Mesodermal cell (in vitro differentiated cells): Measurements from ENCODE around the gene ARFRP1.
"Not testable (repeated sequence)": the region's sequence is repeated elsewhere in the genome, so short reads cannot be mapped to it uniquely, and the experiment has no call there.

Source experiments
- H3K27ac ChIP-seq: 2 replicates; pipeline ENCODE4 v1.7.0; 2013; ENCODE audit warnings: mild to moderate bottlenecking, low read depth, low read length, moderate library complexity; ENCODE audit not compliant: severe bottlenecking
- H3K36me3 ChIP-seq: 2 replicates; pipeline ENCODE4 v1.7.1; 2013; ENCODE audit warnings: mild to moderate bottlenecking, low read length, moderate library complexity; ENCODE audit not compliant: control insufficient read depth, insufficient read depth
- H3K4me1 ChIP-seq: one replicate; pipeline ENCODE4 v1.7.1; 2013; ENCODE audit warnings: mild to moderate bottlenecking, low read length; ENCODE audit not compliant: insufficient read depth, control insufficient read depth, poor library complexity, severe bottlenecking
- H3K4me3 ChIP-seq: 2 replicates; pipeline ENCODE4 v1.7.0; 2013; ENCODE audit warnings: low read length, control low read depth, mild to moderate bottlenecking; ENCODE audit not compliant: insufficient read depth, poor library complexity, severe bottlenecking; ENCODE audit errors: extremely low read depth
- H3K9me3 ChIP-seq: 2 replicates; pipeline ENCODE4 v1.7.1; 2013; ENCODE audit warnings: mild to moderate bottlenecking, low read length, moderate library complexity; ENCODE audit not compliant: control insufficient read depth
- WGBS, 2 experiments: methylation state at CpG; one replicate each; pipeline ENCODE4 v1.1.5; 2013; ENCODE audit warnings: missing lambda C conversion rate in 2 of 2; ENCODE audit not compliant: insufficient coverage in 2 of 2; 5-methylcytosine and 5-hydroxymethylcytosine counted together

Gene ARFRP1

DNA sequence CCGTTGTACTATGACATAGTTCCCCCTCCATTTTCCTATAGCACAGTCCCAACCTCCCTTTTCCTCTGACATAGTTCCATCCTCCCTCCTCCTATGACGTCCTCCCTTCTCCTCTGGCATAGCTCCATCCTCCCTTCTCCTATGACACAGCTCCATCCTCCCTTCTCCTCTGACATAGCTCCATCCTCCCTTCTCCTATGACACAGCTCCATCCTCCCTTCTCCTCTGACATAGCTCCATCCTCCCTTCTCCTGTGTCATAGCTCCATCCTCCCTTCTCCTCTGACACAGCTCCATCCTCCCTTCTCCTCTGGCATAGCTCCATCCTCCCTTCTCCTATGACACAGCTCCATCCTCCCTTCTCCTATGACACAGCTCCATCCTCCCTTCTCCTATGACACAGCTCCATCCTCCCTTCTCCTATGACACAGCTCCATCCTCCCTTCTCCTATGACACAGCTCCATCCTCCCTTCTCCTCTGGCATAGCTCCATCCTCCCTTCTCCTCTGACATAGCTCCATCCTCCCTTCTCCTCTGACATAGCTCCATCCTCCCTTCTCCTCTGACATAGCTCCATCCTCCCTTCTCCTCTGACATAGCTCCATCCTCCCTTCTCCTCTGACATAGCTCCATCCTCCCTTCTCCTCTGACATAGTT is 15.3 kb upstream of the ARFRP1 start:
- Histone ChIP-seq H3K9me3 (peaks cover 13% of the 10 kb centered on the region), H3K36me3 (peaks cover 75% of the 10 kb centered on the region)
- not testable (repeated sequence) for H3K4me3 ChIP-seq, H3K4me1 ChIP-seq, H3K27ac ChIP-seq
- WGBS, 2 experiments: 96 to 100% methylated on average over 2 of the region's 2 CpGs

DNA sequence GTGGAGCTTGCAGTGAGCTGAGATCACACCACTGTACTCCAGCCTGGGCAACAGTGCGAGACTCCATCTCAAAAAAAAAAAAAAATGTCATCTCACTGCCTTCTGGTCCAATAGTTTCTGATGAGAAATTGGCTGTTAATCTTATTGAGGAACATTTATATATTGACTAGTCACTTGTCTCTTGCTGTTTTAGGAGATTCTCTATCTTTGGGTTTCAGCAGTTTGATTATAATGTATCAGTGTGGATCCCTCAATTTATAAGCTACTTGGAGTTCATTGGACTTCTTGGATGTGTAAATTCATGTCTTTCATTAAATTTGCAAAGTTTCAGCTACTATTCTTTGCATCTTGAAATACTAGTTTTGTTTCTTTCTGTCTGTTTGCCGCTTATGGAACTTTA is 11.2 kb upstream of the ARFRP1 start:
- Histone ChIP-seq H3K36me3 (peaks cover 86% of the 10 kb centered on the region), H3K9me3 (peaks cover 2% of the 10 kb centered on the region), H3K4me1 (no peaks in the 10 kb centered on the region), H3K27ac (no peak overlapping the region), H3K4me3 (no peak overlapping the region)
- 100% methylated on average over 2 of the region's 2 CpGs; no CpG with 5 or more reads in 1 of the 2 experiments for WGBS, 2 experiments

DNA sequence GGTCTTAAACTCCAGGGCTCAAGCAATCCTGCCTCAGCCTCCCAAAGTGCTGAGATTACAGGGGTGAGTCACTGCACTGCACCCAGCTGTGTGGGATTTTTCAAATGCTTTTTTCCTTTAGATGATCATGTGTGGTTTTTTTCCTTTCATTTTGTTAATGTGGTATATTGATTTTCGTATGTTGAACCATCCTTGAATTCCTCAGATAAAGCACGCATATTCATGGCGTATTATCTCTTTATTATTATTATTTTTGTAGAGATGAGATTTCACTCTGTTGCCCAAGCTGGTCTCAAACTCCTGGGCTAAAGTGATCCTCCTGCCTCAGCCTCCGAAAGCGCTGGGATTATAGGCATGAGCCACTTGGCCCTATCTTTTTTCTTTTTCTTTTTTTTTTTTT is 7.1 kb upstream of the ARFRP1 start:
- 100% methylated on average over 2 of the region's 5 CpGs; no CpG with 5 or more reads in 1 of the 2 experiments for WGBS, 2 experiments
- Histone ChIP-seq H3K4me3 (no peak overlapping the region), H3K9me3 (peaks cover 3% of the 10 kb centered on the region), H3K4me1 (no peaks in the 10 kb centered on the region), H3K36me3 (peaks cover 93% of the 10 kb centered on the region), H3K27ac (no peak overlapping the region)

DNA sequence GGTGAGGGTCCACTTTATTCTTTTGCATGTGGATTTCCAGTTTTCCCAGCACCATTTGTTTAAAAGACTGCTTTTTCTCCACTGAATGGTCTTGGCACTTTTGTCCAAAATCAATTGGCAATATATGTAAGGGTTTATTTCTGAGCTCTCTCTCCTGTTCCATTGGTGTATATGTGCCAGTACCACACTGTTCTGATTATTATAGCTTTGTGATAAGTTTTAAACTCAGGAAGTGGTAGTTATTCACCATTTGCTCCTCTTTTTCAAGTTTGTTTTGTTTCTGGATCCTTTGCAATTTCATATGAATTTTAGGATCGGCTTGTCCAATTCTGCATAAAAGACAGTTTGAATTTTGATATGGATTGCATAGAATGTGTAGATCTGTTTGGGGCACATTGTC is 4.4 kb upstream of the ARFRP1 start:
- H3K9me3 ChIP-seq: peaks cover 3% of the 10 kb centered on the region
- no CpG with 5 or more reads among the region's 1 CpG for WGBS, 2 experiments
- H3K4me3 ChIP-seq: no peak overlapping the region
- no peak overlapping the region for H3K27ac ChIP-seq
- no peaks in the 10 kb centered on the region for H3K4me1 ChIP-seq
- H3K36me3 ChIP-seq: peaks cover 82% of the 10 kb centered on the region

DNA sequence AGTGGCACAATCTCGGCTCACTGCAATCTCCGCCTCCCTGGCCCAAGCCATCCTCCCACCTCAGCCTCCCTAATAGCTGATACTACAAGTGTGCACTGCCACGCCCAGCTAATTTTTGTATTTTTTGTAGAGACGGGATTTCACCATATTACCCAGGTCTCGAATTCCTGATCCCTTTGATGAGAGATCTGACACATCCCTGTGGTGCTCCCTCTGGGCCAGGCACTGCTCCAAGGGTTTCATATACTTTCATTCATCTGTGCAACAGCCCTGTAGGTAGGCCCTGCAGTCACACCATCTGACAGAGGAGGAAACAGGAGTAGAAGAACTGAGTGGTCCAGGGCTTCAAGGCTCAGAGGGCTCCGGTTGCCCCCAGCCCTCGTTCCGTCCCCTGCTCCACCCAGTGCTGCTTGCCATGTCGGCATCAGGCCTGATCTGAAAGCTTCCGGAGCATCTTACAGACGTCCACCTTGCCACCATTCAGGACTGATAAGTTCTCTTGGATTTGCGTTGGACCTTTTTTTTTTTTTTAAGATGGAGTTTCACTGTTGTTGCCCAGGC is 3.4 kb upstream of the ARFRP1 start:
- H3K4me1 ChIP-seq: peaks cover 5% of the 10 kb centered on the region
- H3K36me3 ChIP-seq: peaks cover 78% of the 10 kb centered on the region
- 89 to 94% methylated on average over 10 to 12 of the region's 12 CpGs for WGBS, 2 experiments
- peaks cover 3% of the 10 kb centered on the region for H3K9me3 ChIP-seq
- no peak overlapping the region for H3K4me3 ChIP-seq
- H3K27ac ChIP-seq: no peak overlapping the region

DNA sequence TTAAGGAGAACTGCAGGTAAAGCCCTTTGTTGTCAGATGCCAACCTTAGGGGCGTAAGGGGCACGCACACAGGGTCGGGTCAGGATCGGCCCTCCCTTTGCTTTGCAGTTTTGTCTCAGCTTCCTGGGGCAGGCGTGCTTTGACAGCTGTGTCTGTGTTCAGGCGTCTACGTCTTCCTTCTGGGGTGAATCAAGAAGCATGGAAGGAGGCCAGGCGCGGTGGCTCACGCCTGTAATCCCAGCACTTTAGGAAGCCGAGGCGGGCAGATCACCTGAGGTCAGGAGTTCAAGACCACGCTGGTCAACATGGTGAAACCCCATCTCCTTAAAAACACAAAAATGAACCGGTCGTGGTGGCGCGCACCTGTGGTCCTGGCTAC is 1.4 kb upstream of the ARFRP1 start:
- WGBS, 2 experiments: 95% methylated on average over 17 of the region's 17 CpGs
- Histone ChIP-seq H3K9me3 (peaks cover 3% of the 10 kb centered on the region), H3K4me3 (peak overlapping the region; percentile 92), H3K27ac (no peak overlapping the region), H3K36me3 (peaks cover 79% of the 10 kb centered on the region), H3K4me1 (peaks cover 5% of the 10 kb centered on the region)

DNA sequence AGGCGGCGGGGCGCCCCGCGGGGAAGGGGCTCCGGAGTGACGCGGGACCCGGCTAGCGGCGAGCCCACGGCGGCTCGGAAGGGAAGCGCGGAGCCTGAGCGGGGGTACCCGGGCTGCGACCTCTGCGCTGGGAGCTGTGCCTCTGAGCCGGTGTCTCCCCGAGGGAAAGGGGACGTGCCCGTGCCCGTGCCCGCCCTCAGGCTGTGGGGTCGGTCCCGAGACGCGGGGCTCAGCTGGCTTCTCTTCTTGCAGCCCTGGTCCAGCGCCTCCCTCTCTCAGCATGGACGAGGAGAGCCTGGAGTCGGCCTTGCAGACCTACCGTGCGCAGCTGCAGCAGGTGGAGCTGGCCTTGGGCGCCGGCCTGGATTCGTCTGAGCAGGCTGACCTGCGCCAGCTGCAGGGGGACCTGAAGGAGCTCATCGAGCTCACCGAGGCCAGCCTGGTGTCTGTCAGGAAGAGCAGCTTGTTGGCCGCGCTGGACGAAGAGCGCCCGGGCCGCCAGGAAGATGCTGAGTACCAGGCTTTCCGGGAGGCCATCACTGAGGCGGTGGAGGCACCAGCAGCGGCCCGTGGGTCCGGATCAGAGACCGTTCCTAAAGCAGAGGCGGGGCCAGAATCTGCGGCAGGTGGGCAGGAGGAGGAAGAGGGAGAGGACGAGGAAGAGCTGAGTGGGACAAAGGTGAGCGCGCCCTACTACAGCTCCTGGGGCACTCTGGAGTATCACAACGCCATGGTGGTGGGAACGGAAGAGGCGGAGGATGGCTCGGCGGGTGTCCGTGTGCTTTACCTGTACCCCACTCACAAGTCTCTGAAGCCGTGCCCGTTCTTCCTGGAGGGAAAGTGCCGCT is 749 bp upstream of the ARFRP1 start:
- Histone ChIP-seq H3K9me3 (no peaks in the 10 kb centered on the region), H3K4me1 (peaks cover 5% of the 10 kb centered on the region), H3K4me3 (peak overlapping the region; percentile 92), H3K27ac (peak overlapping the region; percentile 53), H3K36me3 (peaks cover 79% of the 10 kb centered on the region)
- 28 to 31% methylated on average over 54 to 64 of the region's 67 CpGs for WGBS, 2 experiments

DNA sequence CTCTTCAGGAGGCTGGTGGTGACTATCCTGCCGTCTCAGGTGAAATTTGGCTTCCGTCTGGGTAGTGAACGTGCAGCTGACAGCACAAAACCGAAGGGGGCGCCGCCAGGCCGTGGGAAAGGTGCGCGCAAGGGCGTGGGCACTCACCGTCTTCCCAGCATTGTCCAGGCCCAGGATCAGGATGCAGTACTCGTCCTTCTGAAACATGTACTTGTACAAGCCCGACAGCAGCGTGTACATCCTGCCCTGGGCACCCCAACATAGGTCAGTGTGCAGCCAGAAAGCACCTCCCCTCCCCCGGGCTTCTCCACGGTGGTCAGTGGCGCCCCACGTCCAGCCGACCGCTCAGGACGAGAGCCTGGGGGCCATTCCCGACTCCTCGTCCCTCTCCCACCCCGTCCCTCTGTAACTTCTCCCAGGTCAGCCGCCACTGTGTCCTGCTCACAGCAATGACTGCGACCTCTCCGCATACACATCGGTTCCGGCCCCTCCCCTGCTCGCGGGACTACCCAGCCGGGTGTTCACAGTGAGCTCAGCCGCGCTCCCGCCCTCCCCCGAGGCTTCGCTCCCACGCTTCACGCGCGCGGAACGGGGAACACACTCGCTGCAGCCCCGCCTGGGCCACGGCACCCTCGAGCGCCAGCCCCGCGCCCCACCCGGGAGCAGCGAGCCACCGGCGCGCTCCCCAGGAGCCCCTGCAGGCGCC is 771 bp downstream of the ARFRP1 start:
- Histone ChIP-seq H3K4me3 (peak overlapping the region; percentile 92), H3K9me3 (no peaks in the 10 kb centered on the region), H3K36me3 (peaks cover 66% of the 10 kb centered on the region), H3K4me1 (peaks cover 5% of the 10 kb centered on the region), H3K27ac (peak overlapping the region; percentile 53)
- 9 to 11% methylated on average over 40 to 45 of the region's 56 CpGs for WGBS, 2 experiments

DNA sequence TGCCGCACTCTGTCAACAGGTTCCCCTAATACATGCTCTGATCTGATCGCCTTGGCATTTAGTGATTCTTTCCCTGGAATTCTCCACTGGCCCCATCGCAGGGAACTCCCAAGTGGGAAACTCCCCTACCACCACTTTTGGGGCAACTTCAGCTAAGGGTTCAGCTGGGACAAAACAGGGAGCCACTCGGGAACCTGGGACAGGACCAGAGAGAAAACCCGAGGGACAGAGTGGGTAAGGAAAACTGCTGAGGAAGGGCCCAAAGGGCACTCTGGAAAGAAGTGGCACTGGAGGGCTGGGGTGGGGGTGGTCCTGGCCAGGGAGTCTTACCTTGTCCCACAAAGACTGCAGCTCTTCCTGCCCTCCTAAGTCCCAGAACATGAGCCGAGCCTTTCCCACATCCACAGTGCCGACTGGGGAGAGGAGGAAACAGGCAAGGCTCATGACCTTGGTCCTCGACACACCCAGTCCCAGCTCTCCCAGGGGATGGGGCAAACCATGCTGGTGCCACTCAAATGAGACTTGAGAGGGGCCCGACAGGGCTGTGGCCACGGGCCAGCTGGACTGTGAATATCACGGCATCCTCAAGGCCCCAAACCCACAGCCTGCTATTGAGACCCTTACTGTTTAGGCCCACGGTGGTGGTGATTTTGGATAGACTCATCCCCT is 1.6 kb downstream of the ARFRP1 start:
- Histone ChIP-seq H3K36me3 (peaks cover 57% of the 10 kb centered on the region), H3K4me3 (peak overlapping the region; percentile 92), H3K9me3 (no peaks in the 10 kb centered on the region), H3K27ac (no peak overlapping the region), H3K4me1 (peaks cover 5% of the 10 kb centered on the region)
- WGBS, 2 experiments: 94 to 96% methylated on average over 9 of the region's 12 CpGs
